GM12892 (cell line): ENCODE results near the gene EXOC4.

Source experiments
- DNase-seq: peaks from one replicate; pipeline ENCODE4 v3.0.0; 2011; ENCODE audit not compliant: insufficient read length
- FAIRE-seq: peaks from 2 replicates; lab custom pipeline; 2011; peaks lifted over from hg19 to GRCh38; lab: Jason Lieb, UNC
- POLR2A ChIP-seq: IDR thresholded peaks from 2 replicates; pipeline ENCODE4 v1.6.1; 2011; ENCODE audit warnings: low read depth, low read length, control low read depth
- POLR2AphosphoS5 ChIP-seq: IDR thresholded peaks from 2 replicates; pipeline ENCODE4 v1.6.1; 2011; ENCODE audit warnings: low read depth, low read length, control low read depth
- TAF1 ChIP-seq: IDR thresholded peaks from 2 replicates; pipeline ENCODE4 v1.6.1; 2011; ENCODE audit warnings: low read depth, mild to moderate bottlenecking, control low read depth, low read length, borderline replicate concordance

The EXOC4 gene

GRCh38 chr7:133389727-133390126 lies 136.8 kb downstream of the EXOC4 start:
- FAIRE-seq (no peak), DNase-seq (no peak)
- TF ChIP-seq POLR2AphosphoS5 (no peak), TAF1 (no peak), POLR2A (no peak)

- no peak for FAIRE-seq
- DNase-seq: no peak
- no peak for TF ChIP-seq TAF1
- TF ChIP-seq POLR2AphosphoS5: no peak
- no peak for TF ChIP-seq POLR2A
Observed at GRCh38 chr7:133391206-133391605, 138.3 kb downstream of the EXOC4 start.

DNA sequence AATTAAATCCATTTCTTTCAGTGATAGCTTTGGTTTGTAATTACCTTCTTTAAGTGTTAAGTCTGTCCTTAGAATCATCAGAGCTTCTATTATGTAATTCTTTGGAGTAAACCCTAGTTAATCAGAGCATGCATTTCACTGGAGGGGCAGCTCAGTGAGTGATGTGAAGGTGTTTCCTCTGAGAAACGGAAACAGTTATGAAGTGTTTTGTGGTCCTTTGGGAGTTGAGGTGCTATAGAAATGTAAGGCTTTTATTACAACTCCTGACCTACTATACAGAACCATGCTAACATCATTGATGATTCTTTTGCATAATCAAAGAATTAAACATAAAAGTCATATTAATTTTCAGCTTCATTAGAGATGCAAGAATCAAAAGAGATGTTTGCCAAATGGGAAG lies 141.5 kb downstream of the EXOC4 start:
- no peak for TF ChIP-seq TAF1
- TF ChIP-seq POLR2A: no peak
- TF ChIP-seq POLR2AphosphoS5: no peak
- FAIRE-seq (no peak), DNase-seq (no peak)

- no peak for TF ChIP-seq POLR2AphosphoS5
- TF ChIP-seq TAF1: no peak
- no peak for TF ChIP-seq POLR2A
- FAIRE-seq (no peak), DNase-seq (no peak)
Observed at GRCh38 chr7:133395551-133395950, 142.7 kb downstream of the EXOC4 start.

DNA sequence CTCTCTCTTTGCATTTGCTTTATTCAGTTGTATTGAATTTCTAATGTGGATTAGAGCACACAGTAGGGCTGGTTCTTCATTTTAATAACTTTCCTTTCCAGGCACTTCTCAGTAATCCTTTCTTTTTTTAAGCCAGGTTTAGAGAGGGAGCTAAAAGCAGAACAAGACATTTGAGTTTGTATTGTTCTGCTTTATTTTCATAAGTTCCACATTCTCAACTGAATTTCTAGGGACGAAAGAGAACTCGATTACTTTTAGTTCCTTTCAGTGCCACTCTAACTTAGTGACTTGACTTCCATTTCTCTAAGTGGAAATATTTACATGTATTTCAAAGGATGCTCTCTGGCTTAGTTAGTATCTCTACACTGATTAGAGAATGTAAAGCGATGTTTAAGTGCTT lies 145.6 kb downstream of the EXOC4 start:
- FAIRE-seq (no peak), DNase-seq (no peak)
- no peak for TF ChIP-seq TAF1
- no peak for TF ChIP-seq POLR2AphosphoS5
- TF ChIP-seq POLR2A: no peak

GRCh38 chr7:133401225-133401624 lies 148.3 kb downstream of the EXOC4 start:
- TF ChIP-seq POLR2AphosphoS5: no peak
- no peak for TF ChIP-seq TAF1
- TF ChIP-seq POLR2A: no peak
- DNase-seq (no peak), FAIRE-seq (peak; percentile 24)

DNA sequence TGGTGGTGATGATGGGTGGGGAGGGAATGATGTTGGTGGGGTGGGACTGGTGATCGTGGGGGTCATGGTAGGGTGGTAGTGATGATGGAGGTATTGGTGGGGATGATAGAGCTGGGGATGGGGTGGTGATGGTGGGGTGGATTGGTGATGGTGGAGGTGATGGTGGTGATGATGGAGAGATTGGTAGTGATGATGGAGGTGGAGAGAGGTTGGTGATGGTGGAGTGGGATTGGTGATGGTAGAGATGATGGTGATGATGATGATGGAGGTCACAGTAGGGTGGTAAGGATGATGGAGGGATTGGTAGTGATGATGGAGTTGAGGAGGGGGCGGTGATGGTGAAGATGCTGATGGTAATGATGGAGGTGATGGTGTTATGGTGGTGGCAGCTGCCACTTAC lies 155.3 kb downstream of the EXOC4 start:
- FAIRE-seq: no peak
- TF ChIP-seq POLR2A (no peak), TAF1 (no peak), POLR2AphosphoS5 (no peak)
- DNase-seq: no peak

- no peak for DNase-seq
- TF ChIP-seq POLR2A (no peak), POLR2AphosphoS5 (no peak), TAF1 (no peak)
- no peak for FAIRE-seq
Observed at GRCh38 chr7:133409421-133409820, 156.5 kb downstream of the EXOC4 start.

DNA sequence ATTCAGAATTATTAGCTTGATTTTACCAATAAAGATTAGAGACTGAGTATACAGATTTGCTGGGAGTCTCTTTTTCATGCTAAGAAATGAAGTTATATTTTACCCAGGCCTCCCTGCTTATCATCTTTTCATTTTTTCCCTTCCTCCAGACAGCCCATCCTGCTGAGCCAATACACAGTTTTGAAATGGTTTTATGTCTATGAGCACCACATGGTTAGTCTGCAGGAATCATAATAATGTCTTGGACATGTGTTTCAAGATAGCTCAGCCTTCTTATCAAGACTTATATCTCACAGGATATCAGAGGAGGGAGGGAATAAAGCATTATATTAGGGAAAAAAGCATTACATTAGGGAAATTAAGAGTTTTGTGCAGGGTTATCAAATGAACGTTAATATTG lies 157.1 kb downstream of the EXOC4 start:
- FAIRE-seq (no peak), DNase-seq (no peak)
- TF ChIP-seq POLR2AphosphoS5 (no peak), TAF1 (no peak), POLR2A (no peak)

DNA sequence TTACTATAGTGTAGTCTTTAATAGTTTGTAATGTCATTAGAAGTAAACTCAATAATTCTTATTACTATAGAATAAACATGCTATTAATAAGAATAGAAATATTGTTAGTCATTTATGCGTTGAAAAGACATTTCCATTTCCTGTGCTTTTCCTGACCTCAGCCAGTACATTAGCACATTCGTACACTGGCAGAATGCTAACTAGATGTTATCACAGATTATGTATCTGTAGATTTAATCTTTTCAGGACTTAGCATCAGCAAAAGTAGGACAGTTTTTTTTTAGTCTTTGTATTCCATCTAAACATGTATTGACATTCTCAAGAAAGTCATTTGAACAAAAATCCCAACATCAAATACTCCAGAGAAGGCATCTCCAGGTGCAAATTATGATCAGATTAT lies 158.5 kb downstream of the EXOC4 start:
- no peak for FAIRE-seq
- TF ChIP-seq TAF1: no peak
- TF ChIP-seq POLR2AphosphoS5: no peak
- no peak for TF ChIP-seq POLR2A
- DNase-seq: no peak

- no peak for FAIRE-seq
- TF ChIP-seq POLR2A: no peak
- no peak for TF ChIP-seq POLR2AphosphoS5
- TF ChIP-seq TAF1: no peak
- DNase-seq: no peak
Observed at GRCh38 chr7:133412942-133413341, 160.1 kb downstream of the EXOC4 start.

DNA sequence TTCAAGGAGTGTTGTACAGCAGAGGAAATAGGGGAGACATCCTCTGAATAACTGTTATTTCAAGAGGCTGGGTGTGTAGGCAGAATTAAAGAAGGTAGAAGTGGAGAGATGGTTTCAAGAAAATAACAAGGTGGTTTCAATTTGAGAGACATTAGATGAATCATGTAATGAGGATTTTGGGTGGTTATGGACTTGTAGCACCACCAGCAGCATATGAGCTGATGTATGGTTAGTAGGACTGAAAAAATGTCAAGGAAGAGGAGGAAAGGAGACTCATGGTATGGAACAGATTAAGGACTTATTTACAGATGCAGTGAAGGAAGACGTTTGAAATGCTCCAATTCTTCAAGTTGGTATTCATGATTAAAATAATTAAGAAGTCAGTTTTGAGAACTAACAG lies 166.2 kb downstream of the EXOC4 start:
- DNase-seq (no peak), FAIRE-seq (no peak)
- TF ChIP-seq POLR2AphosphoS5 (no peak), POLR2A (no peak), TAF1 (no peak)
